GDM1 (cell line): Measurements from ENCODE around the gene HDAC4.
"Not testable (repeated sequence)": the region's sequence is repeated elsewhere in the genome, so short reads cannot be mapped to it uniquely, and the experiment has no call there.

Source experiments
- DNase-seq: peaks from one replicate; lab custom pipeline; 2025; lab: John Stamatoyannopoulos, UW

The HDAC4 gene

GRCh38 chr2:239086325-239087020 lies 314.3 kb downstream of the HDAC4 start:
- no peak for DNase-seq

GRCh38 chr2:239085201-239085992 lies 315.4 kb downstream of the HDAC4 start:
- no peak for DNase-seq

GRCh38 chr2:239084007-239084406 lies 316.8 kb downstream of the HDAC4 start:
- DNase-seq, result no peak

- DNase-seq, result no peak
Observed at GRCh38 chr2:239082425-239082824, 318.4 kb downstream of the HDAC4 start.

GRCh38 chr2:239081622-239082021 lies 319.2 kb downstream of the HDAC4 start:
- DNase-seq, result no peak

GRCh38 chr2:239081046-239081445 lies 319.8 kb downstream of the HDAC4 start:
- no peak for DNase-seq

- DNase-seq, result no peak
Observed at GRCh38 chr2:239079671-239080294, 321.0 kb downstream of the HDAC4 start.

GRCh38 chr2:239078128-239078924 lies 322.5 kb downstream of the HDAC4 start:
- no peak for DNase-seq

- DNase-seq, result no peak
Observed at GRCh38 chr2:239077260-239077659, 323.6 kb downstream of the HDAC4 start.

- DNase-seq, result no peak
Observed at GRCh38 chr2:239075918-239076758, 324.7 kb downstream of the HDAC4 start.

GRCh38 chr2:239073745-239074530 lies 326.9 kb downstream of the HDAC4 start:
- DNase-seq, result no peak

GRCh38 chr2:239073270-239073669 lies 327.6 kb downstream of the HDAC4 start:
- DNase-seq, result no peak

GRCh38 chr2:239072786-239073185 lies 328.0 kb downstream of the HDAC4 start:
- no peak for DNase-seq

GRCh38 chr2:239070466-239070865 lies 330.4 kb downstream of the HDAC4 start:
- no peak for DNase-seq

- not testable (repeated sequence) for DNase-seq
Observed at GRCh38 chr2:239069362-239070333, 331.2 kb downstream of the HDAC4 start.

GRCh38 chr2:239068411-239068810 lies 332.4 kb downstream of the HDAC4 start:
- no peak for DNase-seq

GRCh38 chr2:239067196-239067865 lies 333.5 kb downstream of the HDAC4 start:
- no peak for DNase-seq

- no peak for DNase-seq
Observed at GRCh38 chr2:239066597-239066996, 334.2 kb downstream of the HDAC4 start.

- no peak for DNase-seq
Observed at GRCh38 chr2:239065962-239066361, 334.9 kb downstream of the HDAC4 start.
